ENCODE measurements around the gene AP2M1. TPM values are rescaled to one million over a fixed set of nuclear protein-coding genes. Genes with fewer than 3 reads are reported as not detected.

Gene AP2M1
- total and polyA plus RNA-seq, 10 of the 15 experiments (the other 5 are each of a cell fraction or from before 2014, with no cell fraction given) = 65.6 to 356 (median 161) TPM

- Histone ChIP-seq H3K9me3 (replicated peaks; ENCODE audit: control insufficient read depth, insufficient read depth, low read length) (no peaks in the 10 kb centered on the region), H3K9ac (ENCODE audit: control insufficient read depth, insufficient read depth, low read length) (no peak overlapping the region), H3K36me3 (ENCODE audit: control insufficient read depth in 2 of 2, insufficient read depth in 2 of 2, low read length in 1 of 2) (no peaks in the 10 kb centered on the region), H2AFZ (ENCODE audit: control insufficient read depth, low read depth, low read length) (no peak overlapping the region), H3K27me3 (replicated peaks in 1 of 2; ENCODE audit: control insufficient read depth in 2 of 2, insufficient read depth in 2 of 2, low read length in 1 of 2) (peaks cover 3 to 4% of the 10 kb centered on the region in 2 experiments; a peak in 3 of 4 replicates), H3K4me1 (ENCODE audit: control insufficient read depth, insufficient read depth, low read length) (no peaks in the 10 kb centered on the region), H3K27ac (ENCODE audit: control insufficient read depth, insufficient read depth) (no peak overlapping the region), H3K4me2 (ENCODE audit: control insufficient read depth, insufficient read depth) (no peak overlapping the region), H3K79me2 (ENCODE audit: control insufficient read depth, insufficient read depth, low read length) (no peaks in the 10 kb centered on the region), H4K20me1 (ENCODE audit: control insufficient read depth, insufficient read depth) (no peaks in the 10 kb centered on the region), H3K4me3 (no peak overlapping the region)
- ATAC-seq = no peak
- TF ChIP-seq EGR1 (IDR thresholded peaks at IDR 0.05; ENCODE audit: borderline replicate concordance in 1 of 2, low read depth in 2 of 2, low read length in 2 of 2) = no peak
- no peak for TF ChIP-seq ZNF592 (IDR thresholded peaks at IDR 0.05)
- no peak for TF ChIP-seq SMC3 (IDR thresholded peaks at IDR 0.05; ENCODE audit: borderline replicate concordance, low read length)
- TF ChIP-seq SUZ12 (IDR thresholded peaks at IDR 0.05; ENCODE audit: unreplicated experiment) = no peak
- TF ChIP-seq CEBPZ (IDR thresholded peaks at IDR 0.05; ENCODE audit: low read depth, low read length) = no peak
- TF ChIP-seq ZNF622 (IDR thresholded peaks at IDR 0.05) = no peak
- TF ChIP-seq SUPT20H (IDR thresholded peaks at IDR 0.05; ENCODE audit: borderline replicate concordance, control insufficient read depth, low read depth, low read length) = no peak
- no peak for TF ChIP-seq BMI1 (IDR thresholded peaks at IDR 0.05; ENCODE audit: borderline replicate concordance)
- TF ChIP-seq CBX5 (IDR thresholded peaks at IDR 0.05; ENCODE audit: low read depth) = no peak
- TF ChIP-seq RAD51 (IDR thresholded peaks at IDR 0.05) = no peak
- no peak for TF ChIP-seq SMAD5 (IDR thresholded peaks at IDR 0.05; ENCODE audit: low read depth)
- ChIA-PET CTCF (interaction anchor here (0.9 kb wide), 1 partner anchor 27 kb away, joined by 3 read pairs; no protein-coding TSS in a partner anchor), SMC1A (ENCODE audit: uncharacterized antibody, unreplicated experiment) (no interaction called here), RAD21 (ENCODE audit: unreplicated experiment) (no interaction called here), POLR2A (no interaction called here)
- FAIRE-seq = no peak
- WGBS (ENCODE audit: insufficient coverage, insufficient replicate concordance, low lambda C conversion rate, missing lambda C conversion rate) = 25% methylated on average over 3 of the region's 3 CpGs
- in situ Hi-C loops (cut with MboI) = no loop called here
- intact Hi-C loops (cut with micrococcal nuclease; ENCODE audit: unreplicated experiment) = no loop called here
- DNase-seq (ENCODE audit: low read depth, low spot score) = no peak
- BruUV-seq (replicated peaks) = no TSS peak
Observed at GRCh38 chr3:184223946-184224345, 49.3 kb downstream of the AP2M1 start.

Data from GM12878 (cell line).